ENCODE measurements around the gene LRRFIP2. TPM values are rescaled to one million over a fixed set of nuclear protein-coding genes. Genes with fewer than 3 reads are reported as not detected.

LRRFIP2 gene, protein sequence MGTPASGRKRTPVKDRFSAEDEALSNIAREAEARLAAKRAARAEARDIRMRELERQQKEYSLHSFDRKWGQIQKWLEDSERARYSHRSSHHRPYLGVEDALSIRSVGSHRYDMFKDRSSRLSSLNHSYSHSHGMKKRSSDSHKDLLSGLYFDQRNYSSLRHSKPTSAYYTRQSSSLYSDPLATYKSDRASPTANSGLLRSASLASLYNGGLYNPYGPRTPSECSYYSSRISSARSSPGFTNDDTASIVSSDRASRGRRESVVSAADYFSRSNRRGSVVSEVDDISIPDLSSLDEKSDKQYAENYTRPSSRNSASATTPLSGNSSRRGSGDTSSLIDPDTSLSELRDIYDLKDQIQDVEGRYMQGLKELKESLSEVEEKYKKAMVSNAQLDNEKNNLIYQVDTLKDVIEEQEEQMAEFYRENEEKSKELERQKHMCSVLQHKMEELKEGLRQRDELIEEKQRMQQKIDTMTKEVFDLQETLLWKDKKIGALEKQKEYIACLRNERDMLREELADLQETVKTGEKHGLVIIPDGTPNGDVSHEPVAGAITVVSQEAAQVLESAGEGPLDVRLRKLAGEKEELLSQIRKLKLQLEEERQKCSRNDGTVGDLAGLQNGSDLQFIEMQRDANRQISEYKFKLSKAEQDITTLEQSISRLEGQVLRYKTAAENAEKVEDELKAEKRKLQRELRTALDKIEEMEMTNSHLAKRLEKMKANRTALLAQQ
- 30.7 and 59.9 TPM in 2 replicates for total RNA-seq

DNA sequence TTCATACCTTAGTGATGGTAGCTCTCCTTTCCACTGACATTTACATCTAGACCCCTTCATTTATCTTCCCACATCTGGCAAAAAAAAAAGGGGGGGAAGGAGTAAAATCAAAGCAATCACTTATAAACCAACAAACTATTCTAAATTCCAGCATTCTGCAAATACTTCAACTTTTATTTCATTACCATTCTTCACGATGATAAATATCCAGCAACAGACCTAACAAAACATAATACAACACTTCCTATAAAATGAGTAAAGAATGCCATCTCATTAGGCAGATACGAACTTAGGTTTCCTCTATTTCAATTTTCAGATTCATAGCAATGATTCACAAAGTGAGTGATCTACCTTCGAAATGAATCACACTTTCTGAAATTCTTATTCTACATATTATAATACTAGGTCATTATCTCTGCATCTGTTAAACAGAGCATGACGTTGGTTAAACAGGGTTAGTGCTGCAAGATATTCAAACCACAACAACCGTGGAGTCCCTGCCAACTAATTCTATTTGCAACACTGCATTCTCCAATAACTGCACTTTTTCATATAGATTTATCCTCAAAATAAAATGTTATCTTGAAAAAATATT, at the start of gene LRRFIP2:
Gene LRRFIP2 (minus strand): TSS at position 51 of the 595 bp plus-strand sequence. CDS start 25,599 bp downstream, outside the sequence.

Small RNA genes within 50 kb of the gene (small RNA-seq; reads per million reads assigned to genes)
- gene RF00019 (not detected), gene RNU6-1301P (not detected)

Other genes starting within 250 kb of the LRRFIP2 start
- 13.9 and 14.7 TPM in 2 replicates for gene TRANK1, start 229.5 kb downstream of the LRRFIP2 start, total RNA-seq
- 14.0 and 18.8 TPM in 2 replicates for gene EPM2AIP1, start 181.5 kb downstream of the LRRFIP2 start, total RNA-seq
- gene MLH1, start 181.1 kb downstream of the LRRFIP2 start, total RNA-seq: 37.6 and 44.4 TPM in 2 replicates
- gene GOLGA4, start 68.7 kb upstream of the LRRFIP2 start, total RNA-seq: 46.1 and 52.7 TPM in 2 replicates

Data from vein endothelial cell (primary cell).